ENCODE results near the gene MFSD1. TPM values are rescaled to one million over a fixed set of nuclear protein-coding genes. Genes with fewer than 3 reads are reported as not detected.
A peak's percentile ranks its signal among the peaks of the same experiment; 100 is the strongest.

Gene MFSD1
- total and polyA plus RNA-seq, 7 experiments from 2014 or later, result 24.6 to 66.0 (median 41.1) TPM

GRCh38 chr3:158802409-158803268 lies 785 bp downstream of the MFSD1 start:
- peak overlapping the region; percentile 76 for H3K27ac ChIP-seq (ENCODE audit: low read depth, low read length)
- ATAC-seq (peak; percentile 44), DNase-seq (no peak)
- H3K9me3 Mint-ChIP-seq, result no peaks in the 10 kb centered on the region
- H3K27ac Mint-ChIP-seq, result peak overlapping the region; percentile 58 to 98 (median 92)
- H3K27me3 Mint-ChIP-seq, result peaks cover 0 to 19% (median 0%) of the 10 kb centered on the region in 5 donors
- H3K4me3 Mint-ChIP-seq, result peak overlapping the region; percentile 84 to 93 (median 90)
- H3K4me1 ChIP-seq (ENCODE audit: control insufficient read depth in 2 of 2, insufficient read depth in 2 of 2, low read length in 2 of 2), result peaks cover 9 to 11% of the 10 kb centered on the region in 2 donors
- H3K27me3 ChIP-seq (ENCODE audit: control insufficient read depth in 2 of 2, insufficient read depth in 2 of 2, low read length in 2 of 2), result no peaks in the 10 kb centered on the region
- peaks cover 24 to 50% (median 43%) of the 10 kb centered on the region in 7 donors for H3K4me1 Mint-ChIP-seq
- ChIA-PET POLR2A (interaction anchor here (0.9 to 1.8 kb wide), 4 partner anchors 9 to 1628 kb away, joined by 3 to 17 read pairs (median 4); partner anchors contain the start of gene GFM1), CTCF (interaction anchor here (0.6 to 2.3 kb wide), 3 partner anchors 11 to 159 kb away, joined by 3 to 19 read pairs (median 5); no protein-coding TSS in a partner anchor)
- H3K36me3 ChIP-seq (ENCODE audit: control insufficient read depth in 2 of 3, insufficient read depth in 3 of 3, low read length in 3 of 3), result peaks cover 0 to 7% (median under 1%) of the 10 kb centered on the region in 3 experiments
- peak overlapping the region; percentile 88 for H3K4me3 ChIP-seq (ENCODE audit: low read length)
- H3K36me3 Mint-ChIP-seq, result peaks cover 0 to 23% (median 17%) of the 10 kb centered on the region in 5 donors
- H3K9me3 ChIP-seq (ENCODE audit: control insufficient read depth in 2 of 3, low read length in 3 of 3), result no peaks in the 10 kb centered on the region
- intact Hi-C loops (cut with micrococcal nuclease), result loop anchor here (1.0 to 10.0 kb wide), 10 partner anchors 8 to 1952 kb away; partner anchors contain the start of genes LXN (in 2 of the 2), CCNL1 (in 1 of the 2), GFM1 (in 1 of the 2) and IFT80 (in 1 of the 2)

GRCh38 chr3:158804441-158804840 lies 2.6 kb downstream of the MFSD1 start:
- Mint-ChIP-seq H3K27ac (peak overlapping the region in 2 of 9 donors; percentile 4 to 24), H3K4me3 (peak overlapping the region in 3 of 10 donors; percentile 26 to 59 (median 58)), H3K4me1 (peaks cover 31 to 65% (median 49%) of the 10 kb centered on the region in 7 donors), H3K9me3 (no peaks in the 10 kb centered on the region), H3K36me3 (peaks cover 7 to 38% (median 27%) of the 10 kb centered on the region in 5 donors), H3K27me3 (peaks cover 0 to 11% (median 0%) of the 10 kb centered on the region in 5 donors)
- no peak overlapping the region for H3K4me3 ChIP-seq (ENCODE audit: low read length)
- intact Hi-C loops (cut with micrococcal nuclease), result loop anchor here (5.0 to 10.0 kb wide), 4 partner anchors 1593 to 1950 kb away; partner anchors contain the start of genes CCNL1 (in 1 of the 2), IFT80 (in 1 of the 2), PPM1L (in 1 of the 2) and SMC4 (in 1 of the 2)
- H3K27me3 ChIP-seq (ENCODE audit: control insufficient read depth in 2 of 2, insufficient read depth in 2 of 2, low read length in 2 of 2), result no peaks in the 10 kb centered on the region
- CTCF ChIA-PET, result no interaction called here
- no peaks in the 10 kb centered on the region for H3K9me3 ChIP-seq (ENCODE audit: control insufficient read depth in 2 of 3, low read length in 3 of 3)
- peaks cover 6 to 20% (median 7%) of the 10 kb centered on the region in 3 experiments for H3K36me3 ChIP-seq (ENCODE audit: control insufficient read depth in 2 of 3, insufficient read depth in 3 of 3, low read length in 3 of 3)
- peaks cover 9 to 15% of the 10 kb centered on the region in 2 donors for H3K4me1 ChIP-seq (ENCODE audit: control insufficient read depth in 2 of 2, insufficient read depth in 2 of 2, low read length in 2 of 2)
- H3K27ac ChIP-seq (ENCODE audit: low read depth, low read length), result no peak overlapping the region
- ATAC-seq (no peak), DNase-seq (no peak)
- POLR2A ChIA-PET, result no interaction called here

- H3K36me3 Mint-ChIP-seq, result peaks cover 17 to 71% (median 49%) of the 10 kb centered on the region in 5 donors
- POLR2A ChIA-PET, result interaction anchor here (0.6 kb wide), 1 partner anchor 1599 kb away, joined by 3 read pairs; no protein-coding TSS in a partner anchor
- CTCF ChIA-PET, result no interaction called here
Measured at GRCh38 chr3:158808697-158809096, 6.8 kb downstream of the MFSD1 start.

GRCh38 chr3:158809642-158810041 lies 7.8 kb downstream of the MFSD1 start:
- peaks cover 0 to 9% of the 10 kb centered on the region in 2 donors for H3K4me1 ChIP-seq (ENCODE audit: control insufficient read depth in 2 of 2, insufficient read depth in 2 of 2, low read length in 2 of 2)
- no peaks in the 10 kb centered on the region for H3K9me3 ChIP-seq (ENCODE audit: control insufficient read depth in 2 of 3, low read length in 3 of 3)
- H3K9me3 Mint-ChIP-seq, result no peaks in the 10 kb centered on the region
- H3K27me3 ChIP-seq (ENCODE audit: control insufficient read depth in 2 of 2, insufficient read depth in 2 of 2, low read length in 2 of 2), result no peaks in the 10 kb centered on the region
- no peaks in the 10 kb centered on the region for H3K27me3 Mint-ChIP-seq
- peak in 1 of 9 donors; percentile 20 for DNase-seq
- peak overlapping the region in 4 of 10 donors; percentile 8 to 71 (median 20) for H3K4me3 Mint-ChIP-seq
- intact Hi-C loops (cut with micrococcal nuclease), result loop anchor here in 1 of 2 donors (1.0 to 10.0 kb wide), 2 partner anchors 8 to 1945 kb away; partner anchors contain the start of gene PPM1L
- H3K27ac ChIP-seq (ENCODE audit: low read depth, low read length), result no peak overlapping the region
- peaks cover 12 to 58% (median 13%) of the 10 kb centered on the region in 3 experiments for H3K36me3 ChIP-seq (ENCODE audit: control insufficient read depth in 2 of 3, insufficient read depth in 3 of 3, low read length in 3 of 3)
- ATAC-seq, result peak; percentile 87
- ChIA-PET CTCF (interaction anchor here (2.0 kb wide), 1 partner anchor 18 kb away, joined by 4 read pairs; no protein-coding TSS in a partner anchor), POLR2A (no interaction called here)
- no peak overlapping the region for H3K4me3 ChIP-seq (ENCODE audit: low read length)
- H3K36me3 Mint-ChIP-seq, result peaks cover 20 to 78% (median 50%) of the 10 kb centered on the region in 5 donors
- peak overlapping the region in 4 of 9 donors; percentile 1 to 87 (median 71) for H3K27ac Mint-ChIP-seq
- peaks cover 15 to 38% (median 26%) of the 10 kb centered on the region in 7 donors for H3K4me1 Mint-ChIP-seq

More at GRCh38 chr3:158808697-158809096, 6.8 kb downstream of the MFSD1 start:
- Mint-ChIP-seq H3K9me3 (no peaks in the 10 kb centered on the region), H3K27me3 (no peaks in the 10 kb centered on the region), H3K4me3 (no peak overlapping the region), H3K4me1 (peaks cover 18 to 46% (median 29%) of the 10 kb centered on the region in 7 donors), H3K27ac (peak overlapping the region in 4 of 9 donors; percentile 6 to 89 (median 58))
- H3K36me3 ChIP-seq (ENCODE audit: control insufficient read depth in 2 of 3, insufficient read depth in 3 of 3, low read length in 3 of 3), result peaks cover 8 to 49% (median 8%) of the 10 kb centered on the region in 3 experiments
- peaks cover 0 to 9% of the 10 kb centered on the region in 2 donors for H3K4me1 ChIP-seq (ENCODE audit: control insufficient read depth in 2 of 2, insufficient read depth in 2 of 2, low read length in 2 of 2)
- peak; percentile 36 for ATAC-seq
- DNase-seq, result no peak
- no peaks in the 10 kb centered on the region for H3K9me3 ChIP-seq (ENCODE audit: control insufficient read depth in 2 of 3, low read length in 3 of 3)
- no peak overlapping the region for H3K27ac ChIP-seq (ENCODE audit: low read depth, low read length)
- H3K4me3 ChIP-seq (ENCODE audit: low read length), result no peak overlapping the region
- intact Hi-C loops (cut with micrococcal nuclease), result loop anchor here in 1 of 2 donors (1.0 to 10.0 kb wide), 2 partner anchors 7 to 1946 kb away; partner anchors contain the start of gene PPM1L
- no peaks in the 10 kb centered on the region for H3K27me3 ChIP-seq (ENCODE audit: control insufficient read depth in 2 of 2, insufficient read depth in 2 of 2, low read length in 2 of 2)

- Histone ChIP-seq H3K27ac (ENCODE audit: low read depth, low read length) (no peak overlapping the region), H3K27me3 (ENCODE audit: control insufficient read depth in 2 of 2, insufficient read depth in 2 of 2, low read length in 2 of 2) (no peaks in the 10 kb centered on the region), H3K4me1 (ENCODE audit: control insufficient read depth in 2 of 2, insufficient read depth in 2 of 2, low read length in 2 of 2) (peaks cover 0 to 9% of the 10 kb centered on the region in 2 donors), H3K9me3 (ENCODE audit: control insufficient read depth in 2 of 3, low read length in 3 of 3) (no peaks in the 10 kb centered on the region), H3K36me3 (ENCODE audit: control insufficient read depth in 2 of 3, insufficient read depth in 3 of 3, low read length in 3 of 3) (peaks cover 12 to 62% (median 13%) of the 10 kb centered on the region in 3 experiments), H3K4me3 (ENCODE audit: low read length) (no peak overlapping the region)
- H3K4me3 Mint-ChIP-seq, result no peak overlapping the region
- H3K27me3 Mint-ChIP-seq, result no peaks in the 10 kb centered on the region
- no peaks in the 10 kb centered on the region for H3K9me3 Mint-ChIP-seq
- H3K27ac Mint-ChIP-seq, result no peak overlapping the region
- peaks cover 20 to 77% (median 43%) of the 10 kb centered on the region in 5 donors for H3K36me3 Mint-ChIP-seq
- intact Hi-C loops (cut with micrococcal nuclease), result no loop called here
- ATAC-seq, result peak; percentile 45
- CTCF ChIA-PET, result interaction anchor here (0.7 to 2.0 kb wide), 3 partner anchors 16 to 20 kb away, joined by 3 to 4 read pairs (median 4); no protein-coding TSS in a partner anchor
- H3K4me1 Mint-ChIP-seq, result peaks cover 13 to 25% (median 20%) of the 10 kb centered on the region in 7 donors
- no peak for DNase-seq
- POLR2A ChIA-PET, result no interaction called here
Measured at GRCh38 chr3:158810823-158811724, 9.2 kb downstream of the MFSD1 start.
